ENCODE data around the gene MTERF4.

- TF ChIP-seq CTCF (IDR thresholded peaks at IDR 0.05) (no peak), POLR2A (IDR thresholded peaks at IDR 0.05) (no peak), POLR2AphosphoS5 (IDR thresholded peaks at IDR 0.05) (no peak), EP300 (IDR thresholded peaks at IDR 0.05) (no peak)
Measured at GRCh38 chr2:241114836-241115235, 12.7 kb upstream of the MTERF4 start.
